HG02970 (cell line): ENCODE results near the gene GTF2H3.

Experiments
- ATAC-seq: cut with Tn5 transposase; IDR thresholded peaks from one replicate; pipeline ENCODE4 v1.9.1; 2021; ENCODE audit warnings: mild to moderate bottlenecking, moderate library complexity, moderate number of reproducible peaks; ENCODE audit not compliant: unreplicated experiment, low FRiP score

The GTF2H3 gene

DNA sequence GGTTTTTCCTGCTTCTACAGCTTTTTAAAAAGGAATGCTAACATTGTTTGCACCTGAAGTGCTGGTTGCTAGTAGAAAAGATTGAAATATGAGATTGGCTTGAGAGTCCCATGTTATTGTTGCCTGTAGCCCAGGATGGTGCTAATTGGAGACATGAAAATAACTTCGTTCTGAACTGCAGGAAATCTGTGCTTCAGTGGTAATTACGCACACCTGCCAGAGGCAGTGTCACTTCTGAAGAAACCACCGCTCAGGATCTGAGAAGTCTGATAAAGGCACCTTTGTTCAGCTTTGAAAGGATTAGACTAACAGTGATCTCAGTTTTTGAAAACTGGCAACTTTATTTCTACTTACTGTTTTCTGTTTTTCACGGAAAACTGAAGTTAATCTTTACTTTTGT, 63.0 kb downstream of the GTF2H3 start:
- ATAC-seq: no peak

GRCh38 chr12:123705935-123706334, 72.3 kb downstream of the GTF2H3 start:
- ATAC-seq: no peak

- no peak for ATAC-seq
Measured at GRCh38 chr12:123707466-123707865, 73.8 kb downstream of the GTF2H3 start.
